Measurements from ENCODE around the gene BIRC7.

- no peak for TF ChIP-seq POLR2AphosphoS5 (IDR thresholded peaks at IDR 0.05)
- TF ChIP-seq POLR2A (IDR thresholded peaks at IDR 0.05) = no peak
- peak in 1 of 2 donors; percentile 31 for TF ChIP-seq CTCF (IDR thresholded peaks at IDR 0.05)
These were observed 4.9 kb upstream of the BIRC7 start for GRCh38 chr20:63230800-63231268.
